GM12878 (cell line): ENCODE results near the gene RREB1. TPM values are rescaled to one million over a fixed set of nuclear protein-coding genes. Genes with fewer than 3 reads are reported as not detected.

Experiments
- ATAC-seq: fragments of 200-7000 bp; cut with Tn5 transposase; 3 replicates; pipeline ENCODE4 v1.9.1; 2020; ENCODE audit warnings: mild to moderate bottlenecking, moderate library complexity
- BruUV-seq: library from RNA; stranded (reverse); fragments of 400-500 nt; replicated peaks from 2 replicates; lab custom pipeline; 2021; lab: Mats Ljungman, UMichigan
- CTCF ChIA-PET: fragments of 300-600 bp; sonication (Branson Sonifier 250); formaldehyde crosslinking; extraction: SDS; loops from one replicate; lab custom pipeline; 2021; ENCODE audit warnings: inconsistent platforms; lab: Yijun Ruan, JAX
- POLR2A ChIA-PET: fragments of 350-600 bp; formaldehyde crosslinking; extraction: SDS; loops from one replicate; lab custom pipeline; 2021; ENCODE audit warnings: inconsistent platforms; lab: Charles Lee
- RAD21 ChIA-PET: fragments of 300-600 bp; sonication (Branson Sonifier 250); formaldehyde crosslinking; loops from one replicate; lab custom pipeline; 2023; ENCODE audit warnings: antibody characterized with exemption; ENCODE audit not compliant: unreplicated experiment; lab: Charles Lee
- SMC1A ChIA-PET: fragments of 300-600 bp; sonication (Branson Sonifier 250); formaldehyde crosslinking; loops from one replicate; lab custom pipeline; 2023; ENCODE audit not compliant: unreplicated experiment, uncharacterized antibody; lab: Charles Lee
- DNase-seq: peaks from one replicate; pipeline ENCODE4 v3.0.0-alpha.2; 2011; ENCODE audit warnings: low read depth, low spot score
- FAIRE-seq: peaks from 3 replicates; lab custom pipeline; 2011; peaks lifted over from hg19 to GRCh38; lab: Jason Lieb, UNC
- H2AFZ ChIP-seq: 2 replicates; pipeline ENCODE4 v1.6.0; 2011; ENCODE audit warnings: low read depth, low read length, control low read depth; ENCODE audit not compliant: control insufficient read depth
- H3K27ac ChIP-seq: 2 replicates; pipeline ENCODE4 v1.5.1; 2011; ENCODE audit warnings: control low read depth; ENCODE audit not compliant: control insufficient read depth, insufficient read depth
- H3K27me3 ChIP-seq, 2 experiments: replicated peaks in 1 of 2; 2 replicates each; pipeline versions ENCODE4 v1.6.0 to v1.6.1; 2011; ENCODE audit warnings: low read length in 1 of 2; ENCODE audit not compliant: control insufficient read depth in 2 of 2, insufficient read depth in 2 of 2
- H3K36me3 ChIP-seq, 2 experiments: 2 replicates each; pipeline ENCODE4 v1.5.1; 2011; ENCODE audit warnings: low read length in 1 of 2; ENCODE audit not compliant: control insufficient read depth in 2 of 2, insufficient read depth in 2 of 2
- H3K4me1 ChIP-seq: 2 replicates; pipeline ENCODE4 v1.6.1; 2011; ENCODE audit warnings: mild to moderate bottlenecking, low read length, moderate library complexity, mixed read lengths; ENCODE audit not compliant: control insufficient read depth, insufficient read depth
- H3K4me2 ChIP-seq: 2 replicates; pipeline ENCODE4 v1.6.0; 2011; ENCODE audit warnings: control low read depth; ENCODE audit not compliant: control insufficient read depth, insufficient read depth
- H3K4me3 ChIP-seq: fragments of 200-600 bp; sonication (generic); 2 replicates; pipeline ENCODE4 v1.5.1; 2016
- H3K79me2 ChIP-seq: 2 replicates; pipeline ENCODE4 v1.6.0; 2011; ENCODE audit warnings: low read length; ENCODE audit not compliant: control insufficient read depth, insufficient read depth
- H3K9ac ChIP-seq: 2 replicates; pipeline ENCODE4 v1.8.0; 2011; ENCODE audit warnings: low read length, control low read depth, mixed read lengths; ENCODE audit not compliant: control insufficient read depth, insufficient read depth
- H3K9me3 ChIP-seq: replicated peaks from 3 replicates; pipeline ENCODE4 v1.5.1; 2011; ENCODE audit warnings: mild to moderate bottlenecking, low read length; ENCODE audit not compliant: control insufficient read depth, insufficient read depth
- H4K20me1 ChIP-seq: 2 replicates; pipeline ENCODE4 v1.6.0; 2011; ENCODE audit not compliant: control insufficient read depth, insufficient read depth
- ASH2L ChIP-seq: fragments of 300-600, 200-600 bp; sonication (generic); IDR thresholded peaks from 2 replicates; pipeline ENCODE4 v1.6.1; 2017; ENCODE audit warnings: low read depth, mild to moderate bottlenecking, borderline replicate concordance
- EED ChIP-seq: sonication (generic); IDR thresholded peaks from 2 replicates; pipeline ENCODE4 v1.6.1; 2016; ENCODE audit warnings: antibody characterized with exemption, low read depth
- ETV6 ChIP-seq, 2 experiments: fragments of 450-650 bp in 1 of 2; IDR thresholded peaks in 1 of 2; conservative IDR thresholded peaks in 1 of 2; 2 replicates each; pipeline ENCODE4 v1.6.1; 2014; ENCODE audit warnings: antibody characterized with exemption in 1 of 2, borderline replicate concordance in 1 of 2, low read depth in 1 of 2, mild to moderate bottlenecking in 1 of 2, moderate library complexity in 1 of 2
- MXI1 ChIP-seq: fragments of 150-350 bp; IDR thresholded peaks from 2 replicates; pipeline ENCODE4 v1.6.1; 2011; ENCODE audit warnings: low read depth, mild to moderate bottlenecking, inconsistent platforms, low read length, improper control_type of control experiment
- NFYB ChIP-seq: IDR thresholded peaks from 2 replicates; pipeline ENCODE4 v1.6.1; 2011; ENCODE audit warnings: low read depth, mild to moderate bottlenecking, low read length, improper control_type of control experiment, moderate library complexity; ENCODE audit not compliant: insufficient read depth
- NR2F1 ChIP-seq: fragments of 450-650 bp; conservative IDR thresholded peaks from 2 replicates; pipeline ENCODE4 v1.6.1; 2017; ENCODE audit warnings: mild to moderate bottlenecking
- SMAD5 ChIP-seq: IDR thresholded peaks from 2 replicates; pipeline ENCODE4 v1.6.1; 2016; ENCODE audit warnings: antibody characterized with exemption, low read depth
- SMARCA5 ChIP-seq: fragments of 450-650 bp; IDR thresholded peaks from 2 replicates; pipeline ENCODE4 v1.6.1; 2017; ENCODE audit warnings: mild to moderate bottlenecking
- SREBF2 ChIP-seq: IDR thresholded peaks from 2 replicates; pipeline ENCODE4 v1.6.1; 2012; ENCODE audit warnings: mild to moderate bottlenecking, low read length
- SRF ChIP-seq, 2 experiments: IDR thresholded peaks; 2 replicates each; pipeline ENCODE4 v1.6.1; 2011; ENCODE audit warnings: low read depth in 2 of 2, low read length in 2 of 2, mild to moderate bottlenecking in 1 of 2, moderate library complexity in 1 of 2
- TCF3 ChIP-seq: IDR thresholded peaks from 2 replicates; pipeline ENCODE4 v1.6.1; 2012; ENCODE audit warnings: low read depth, mild to moderate bottlenecking, low read length, borderline replicate concordance; ENCODE audit not compliant: insufficient read depth
- ZNF24 ChIP-seq: fragments of 450-650 bp; IDR thresholded peaks from 2 replicates; pipeline ENCODE4 v1.6.1; 2017; ENCODE audit warnings: antibody characterized with exemption, mild to moderate bottlenecking
- WGBS: methylation state at CpG from one replicate; pipeline ENCODE4 v1.1.6; 2016; ENCODE audit warnings: low lambda C conversion rate; ENCODE audit not compliant: insufficient replicate concordance, insufficient coverage; ENCODE audit errors: missing lambda C conversion rate; 5-methylcytosine and 5-hydroxymethylcytosine counted together
- in situ Hi-C: fragments of 300-500 bp; cut with MboI; formaldehyde crosslinking; loops from 9 replicates; pipeline ENCODE4 v1.14.3; 2018; ENCODE audit warnings: mixed read lengths
- intact Hi-C: fragments of 100-400 bp; cut with micrococcal nuclease; formaldehyde crosslinking; loops from one replicate; pipeline ENCODE4 v1.14.2; 2022; ENCODE audit not compliant: unreplicated experiment
- polyA plus RNA-seq, 11 experiments: library from polyadenylated mRNA; depleted of rRNA in 4 of 11; unstranded in 6 of 11; stranded (reverse) in 5 of 11; fragments of >200 nt; fragmentation: Nextera tagmentation in 4 of 11; fragmentation: Illumina TruSeq in 1 of 11; extraction: Ambion mirVana in 4 of 11; extraction: Trizol in 1 of 11; gene quantifications; 1 replicate in 1 of 11; 2 replicates in 10 of 11; pipeline versions ENCODE4 v1.2.1 to v1.2.3, GENCODE V29; 2011 to 2016; ENCODE audit warnings: inconsistent platforms in 2 of 11, missing spikeins in 2 of 11, low read depth in 1 of 11
- total RNA-seq, 4 experiments: library from RNA; depleted of rRNA in 3 of 4; stranded (reverse); fragments of >200 nt in 3 of 4; fragmentation: Illumina TruSeq in 1 of 4; extraction: Trizol in 1 of 4; gene quantifications; 2 replicates each; pipeline versions ENCODE4 v1.2.1 to v1.2.3, GENCODE V29; 2013 to 2021
- TF ChIP-seq, protein P1 (sequence below): IDR thresholded peaks from 2 replicates; pipeline ENCODE4 v1.6.1; 2012; ENCODE audit warnings: low read length, inconsistent platforms
- TF ChIP-seq, protein P2 (sequence below): fragments of 150-350 bp; IDR thresholded peaks from 2 replicates; pipeline ENCODE4 v1.6.1; 2014; ENCODE audit warnings: mild to moderate bottlenecking, low read depth, low read length
- TF ChIP-seq, protein P3 (sequence below): IDR thresholded peaks from 2 replicates; pipeline ENCODE4 v1.6.1; 2012; ENCODE audit warnings: low read depth, low read length, improper control_type of control experiment
- TF ChIP-seq, protein P4 (sequence below): fragments of 450-650 bp; IDR thresholded peaks from 2 replicates; pipeline ENCODE4 v1.6.1; 2017; ENCODE audit warnings: mild to moderate bottlenecking, moderate library complexity

RREB1 gene
- total and polyA plus RNA-seq, 10 of the 15 experiments (the other 5 are each of a cell fraction or from before 2014, with no cell fraction given), result 1.9 to 30.3 (median 8.6) TPM

DNA sequence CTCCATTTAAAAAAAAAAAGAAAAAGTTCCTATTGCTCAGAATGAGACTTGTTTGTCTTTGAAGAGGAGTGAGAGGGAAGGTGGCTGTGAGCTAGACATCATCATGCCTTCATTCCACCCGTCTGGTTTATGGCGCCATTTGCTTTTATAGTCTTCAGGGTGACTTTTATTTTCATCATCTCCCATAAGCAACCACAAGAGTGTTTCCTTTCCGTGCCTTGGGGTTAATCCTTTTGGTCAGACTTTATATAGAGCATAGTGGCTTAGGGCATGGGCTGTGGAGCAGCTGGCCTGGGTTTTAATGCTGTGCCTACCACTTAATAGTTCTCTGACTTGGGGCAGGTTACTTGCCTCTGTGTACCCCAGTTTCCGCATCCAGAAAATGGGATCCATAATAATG lies 77.8 kb downstream of the RREB1 start:
- ChIA-PET SMC1A (no interaction called here), RAD21 (no interaction called here), CTCF (no interaction called here)
- Histone ChIP-seq H3K9me3 (no peaks in the 10 kb centered on the region), H3K4me3 (no peak overlapping the region), H4K20me1 (no peaks in the 10 kb centered on the region; the same call in 1 of the 2 replicates), H3K27ac (no peak overlapping the region), H3K79me2 (peaks cover 5% of the 10 kb centered on the region), H3K4me1 (peaks cover 16% of the 10 kb centered on the region), H3K4me2 (no peak overlapping the region), H3K9ac (no peak overlapping the region)
- ATAC-seq (no peak), FAIRE-seq (no peak), DNase-seq (no peak)
- intact Hi-C loops, result no loop called here
- TF ChIP-seq EED, result no peak
- TF ChIP-seq SMAD5, result no peak
- no peak for TF ChIP-seq NFYB
- TF ChIP-seq SRF (IDR thresholded peaks at IDR 0.05; ENCODE audit: low read depth in 2 of 2, low read length in 2 of 2), result no peak
- TF ChIP-seq, protein P1, sequence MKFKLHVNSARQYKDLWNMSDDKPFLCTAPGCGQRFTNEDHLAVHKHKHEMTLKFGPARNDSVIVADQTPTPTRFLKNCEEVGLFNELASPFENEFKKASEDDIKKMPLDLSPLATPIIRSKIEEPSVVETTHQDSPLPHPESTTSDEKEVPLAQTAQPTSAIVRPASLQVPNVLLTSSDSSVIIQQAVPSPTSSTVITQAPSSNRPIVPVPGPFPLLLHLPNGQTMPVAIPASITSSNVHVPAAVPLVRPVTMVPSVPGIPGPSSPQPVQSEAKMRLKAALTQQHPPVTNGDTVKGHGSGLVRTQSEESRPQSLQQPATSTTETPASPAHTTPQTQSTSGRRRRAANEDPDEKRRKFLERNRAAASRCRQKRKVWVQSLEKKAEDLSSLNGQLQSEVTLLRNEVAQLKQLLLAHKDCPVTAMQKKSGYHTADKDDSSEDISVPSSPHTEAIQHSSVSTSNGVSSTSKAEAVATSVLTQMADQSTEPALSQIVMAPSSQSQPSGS, result no peak
- TF ChIP-seq NR2F1, result no peak
- TF ChIP-seq SREBF2, result no peak
- no peak for TF ChIP-seq ETV6 (conservative IDR thresholded peaks at IDR 0.05 in 1 of 2, IDR thresholded peaks at IDR 0.05 in 1 of 2; ENCODE audit: borderline replicate concordance in 1 of 2, low read depth in 1 of 2)
- TF ChIP-seq, protein P2, sequence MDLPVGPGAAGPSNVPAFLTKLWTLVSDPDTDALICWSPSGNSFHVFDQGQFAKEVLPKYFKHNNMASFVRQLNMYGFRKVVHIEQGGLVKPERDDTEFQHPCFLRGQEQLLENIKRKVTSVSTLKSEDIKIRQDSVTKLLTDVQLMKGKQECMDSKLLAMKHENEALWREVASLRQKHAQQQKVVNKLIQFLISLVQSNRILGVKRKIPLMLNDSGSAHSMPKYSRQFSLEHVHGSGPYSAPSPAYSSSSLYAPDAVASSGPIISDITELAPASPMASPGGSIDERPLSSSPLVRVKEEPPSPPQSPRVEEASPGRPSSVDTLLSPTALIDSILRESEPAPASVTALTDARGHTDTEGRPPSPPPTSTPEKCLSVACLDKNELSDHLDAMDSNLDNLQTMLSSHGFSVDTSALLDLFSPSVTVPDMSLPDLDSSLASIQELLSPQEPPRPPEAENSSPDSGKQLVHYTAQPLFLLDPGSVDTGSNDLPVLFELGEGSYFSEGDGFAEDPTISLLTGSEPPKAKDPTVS, result no peak
- TF ChIP-seq ASH2L, result no peak
- no peak for TF ChIP-seq SMARCA5
- TF ChIP-seq, protein P3, sequence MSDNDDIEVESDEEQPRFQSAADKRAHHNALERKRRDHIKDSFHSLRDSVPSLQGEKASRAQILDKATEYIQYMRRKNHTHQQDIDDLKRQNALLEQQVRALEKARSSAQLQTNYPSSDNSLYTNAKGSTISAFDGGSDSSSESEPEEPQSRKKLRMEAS, result no peak
- TF ChIP-seq, protein P4, sequence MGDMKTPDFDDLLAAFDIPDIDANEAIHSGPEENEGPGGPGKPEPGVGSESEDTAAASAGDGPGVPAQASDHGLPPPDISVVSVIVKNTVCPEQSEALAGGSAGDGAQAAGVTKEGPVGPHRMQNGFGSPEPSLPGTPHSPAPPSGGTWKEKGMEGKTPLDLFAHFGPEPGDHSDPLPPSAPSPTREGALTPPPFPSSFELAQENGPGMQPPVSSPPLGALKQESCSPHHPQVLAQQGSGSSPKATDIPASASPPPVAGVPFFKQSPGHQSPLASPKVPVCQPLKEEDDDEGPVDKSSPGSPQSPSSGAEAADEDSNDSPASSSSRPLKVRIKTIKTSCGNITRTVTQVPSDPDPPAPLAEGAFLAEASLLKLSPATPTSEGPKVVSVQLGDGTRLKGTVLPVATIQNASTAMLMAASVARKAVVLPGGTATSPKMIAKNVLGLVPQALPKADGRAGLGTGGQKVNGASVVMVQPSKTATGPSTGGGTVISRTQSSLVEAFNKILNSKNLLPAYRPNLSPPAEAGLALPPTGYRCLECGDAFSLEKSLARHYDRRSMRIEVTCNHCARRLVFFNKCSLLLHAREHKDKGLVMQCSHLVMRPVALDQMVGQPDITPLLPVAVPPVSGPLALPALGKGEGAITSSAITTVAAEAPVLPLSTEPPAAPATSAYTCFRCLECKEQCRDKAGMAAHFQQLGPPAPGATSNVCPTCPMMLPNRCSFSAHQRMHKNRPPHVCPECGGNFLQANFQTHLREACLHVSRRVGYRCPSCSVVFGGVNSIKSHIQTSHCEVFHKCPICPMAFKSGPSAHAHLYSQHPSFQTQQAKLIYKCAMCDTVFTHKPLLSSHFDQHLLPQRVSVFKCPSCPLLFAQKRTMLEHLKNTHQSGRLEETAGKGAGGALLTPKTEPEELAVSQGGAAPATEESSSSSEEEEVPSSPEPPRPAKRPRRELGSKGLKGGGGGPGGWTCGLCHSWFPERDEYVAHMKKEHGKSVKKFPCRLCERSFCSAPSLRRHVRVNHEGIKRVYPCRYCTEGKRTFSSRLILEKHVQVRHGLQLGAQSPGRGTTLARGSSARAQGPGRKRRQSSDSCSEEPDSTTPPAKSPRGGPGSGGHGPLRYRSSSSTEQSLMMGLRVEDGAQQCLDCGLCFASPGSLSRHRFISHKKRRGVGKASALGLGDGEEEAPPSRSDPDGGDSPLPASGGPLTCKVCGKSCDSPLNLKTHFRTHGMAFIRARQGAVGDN, result no peak
- TF ChIP-seq ZNF24, result no peak
- TF ChIP-seq TCF3, result no peak
- TF ChIP-seq MXI1, result no peak
- TF ChIP-seq, all 136 proteins: peak for 0
- Histone ChIP-seq H2AFZ (no peak overlapping the region), H3K27me3 (no peaks in the 10 kb centered on the region), H3K36me3 (peaks cover 31 to 62% of the 10 kb centered on the region in 2 experiments)
- WGBS, result 96% methylated on average over 4 of the region's 4 CpGs
- BruUV-seq, result no TSS peak
- in situ Hi-C loops, result no loop called here
- POLR2A ChIA-PET, result no interaction called here
